GM12878 (cell line): ENCODE results near the gene PLCD1. TPM values are rescaled to one million over a fixed set of nuclear protein-coding genes. Genes with fewer than 3 reads are reported as not detected.

Source experiments
- ATAC-seq: fragments of 200-7000 bp; cut with Tn5 transposase; 3 replicates; pipeline ENCODE4 v1.9.1; 2020; ENCODE audit warnings: mild to moderate bottlenecking, moderate library complexity
- BruUV-seq: library from RNA; stranded (reverse); fragments of 400-500 nt; replicated peaks from 2 replicates; lab custom pipeline; 2021; lab: Mats Ljungman, UMichigan
- CTCF ChIA-PET: fragments of 300-600 bp; sonication (Branson Sonifier 250); formaldehyde crosslinking; extraction: SDS; loops from one replicate; lab custom pipeline; 2021; ENCODE audit warnings: inconsistent platforms; lab: Yijun Ruan, JAX
- POLR2A ChIA-PET: fragments of 350-600 bp; formaldehyde crosslinking; extraction: SDS; loops from one replicate; lab custom pipeline; 2021; ENCODE audit warnings: inconsistent platforms; lab: Charles Lee
- RAD21 ChIA-PET: fragments of 300-600 bp; sonication (Branson Sonifier 250); formaldehyde crosslinking; loops from one replicate; lab custom pipeline; 2023; ENCODE audit warnings: antibody characterized with exemption; ENCODE audit not compliant: unreplicated experiment; lab: Charles Lee
- SMC1A ChIA-PET: fragments of 300-600 bp; sonication (Branson Sonifier 250); formaldehyde crosslinking; loops from one replicate; lab custom pipeline; 2023; ENCODE audit not compliant: unreplicated experiment, uncharacterized antibody; lab: Charles Lee
- DNase-seq: peaks from one replicate; pipeline ENCODE4 v3.0.0-alpha.2; 2011; ENCODE audit warnings: low read depth, low spot score
- FAIRE-seq: peaks from 3 replicates; lab custom pipeline; 2011; peaks lifted over from hg19 to GRCh38; lab: Jason Lieb, UNC
- H2AFZ ChIP-seq: 2 replicates; pipeline ENCODE4 v1.6.0; 2011; ENCODE audit warnings: low read depth, low read length, control low read depth; ENCODE audit not compliant: control insufficient read depth
- H3K27ac ChIP-seq: 2 replicates; pipeline ENCODE4 v1.5.1; 2011; ENCODE audit warnings: control low read depth; ENCODE audit not compliant: control insufficient read depth, insufficient read depth
- H3K27me3 ChIP-seq, 2 experiments: replicated peaks in 1 of 2; 2 replicates each; pipeline versions ENCODE4 v1.6.0 to v1.6.1; 2011; ENCODE audit warnings: low read length in 1 of 2; ENCODE audit not compliant: control insufficient read depth in 2 of 2, insufficient read depth in 2 of 2
- H3K36me3 ChIP-seq, 2 experiments: 2 replicates each; pipeline ENCODE4 v1.5.1; 2011; ENCODE audit warnings: low read length in 1 of 2; ENCODE audit not compliant: control insufficient read depth in 2 of 2, insufficient read depth in 2 of 2
- H3K4me1 ChIP-seq: 2 replicates; pipeline ENCODE4 v1.6.1; 2011; ENCODE audit warnings: mild to moderate bottlenecking, low read length, moderate library complexity, mixed read lengths; ENCODE audit not compliant: control insufficient read depth, insufficient read depth
- H3K4me2 ChIP-seq: 2 replicates; pipeline ENCODE4 v1.6.0; 2011; ENCODE audit warnings: control low read depth; ENCODE audit not compliant: control insufficient read depth, insufficient read depth
- H3K4me3 ChIP-seq: fragments of 200-600 bp; sonication (generic); 2 replicates; pipeline ENCODE4 v1.5.1; 2016
- H3K79me2 ChIP-seq: 2 replicates; pipeline ENCODE4 v1.6.0; 2011; ENCODE audit warnings: low read length; ENCODE audit not compliant: control insufficient read depth, insufficient read depth
- H3K9ac ChIP-seq: 2 replicates; pipeline ENCODE4 v1.8.0; 2011; ENCODE audit warnings: low read length, control low read depth, mixed read lengths; ENCODE audit not compliant: control insufficient read depth, insufficient read depth
- H3K9me3 ChIP-seq: replicated peaks from 3 replicates; pipeline ENCODE4 v1.5.1; 2011; ENCODE audit warnings: mild to moderate bottlenecking, low read length; ENCODE audit not compliant: control insufficient read depth, insufficient read depth
- H4K20me1 ChIP-seq: 2 replicates; pipeline ENCODE4 v1.6.0; 2011; ENCODE audit not compliant: control insufficient read depth, insufficient read depth
- NFYA ChIP-seq: IDR thresholded peaks from 2 replicates; pipeline ENCODE4 v1.6.1; 2011; ENCODE audit warnings: low read depth, mild to moderate bottlenecking, low read length, improper control_type of control experiment, borderline replicate concordance
- WGBS: methylation state at CpG from one replicate; pipeline ENCODE4 v1.1.6; 2016; ENCODE audit warnings: low lambda C conversion rate; ENCODE audit not compliant: insufficient replicate concordance, insufficient coverage; ENCODE audit errors: missing lambda C conversion rate; 5-methylcytosine and 5-hydroxymethylcytosine counted together
- in situ Hi-C: fragments of 300-500 bp; cut with MboI; formaldehyde crosslinking; loops from 9 replicates; pipeline ENCODE4 v1.14.3; 2018; ENCODE audit warnings: mixed read lengths
- intact Hi-C: fragments of 100-400 bp; cut with micrococcal nuclease; formaldehyde crosslinking; loops from one replicate; pipeline ENCODE4 v1.14.2; 2022; ENCODE audit not compliant: unreplicated experiment
- polyA plus RNA-seq, 11 experiments: library from polyadenylated mRNA; depleted of rRNA in 4 of 11; unstranded in 6 of 11; stranded (reverse) in 5 of 11; fragments of >200 nt; fragmentation: Nextera tagmentation in 4 of 11; fragmentation: Illumina TruSeq in 1 of 11; extraction: Ambion mirVana in 4 of 11; extraction: Trizol in 1 of 11; gene quantifications; 1 replicate in 1 of 11; 2 replicates in 10 of 11; pipeline versions ENCODE4 v1.2.1 to v1.2.3, GENCODE V29; 2011 to 2016; ENCODE audit warnings: inconsistent platforms in 2 of 11, missing spikeins in 2 of 11, low read depth in 1 of 11
- total RNA-seq, 4 experiments: library from RNA; depleted of rRNA in 3 of 4; stranded (reverse); fragments of >200 nt in 3 of 4; fragmentation: Illumina TruSeq in 1 of 4; extraction: Trizol in 1 of 4; gene quantifications; 2 replicates each; pipeline versions ENCODE4 v1.2.1 to v1.2.3, GENCODE V29; 2013 to 2021
- TF ChIP-seq, protein P1 (sequence below): fragments of 450-650 bp; IDR thresholded peaks from 2 replicates; pipeline ENCODE4 v1.6.1; 2017; ENCODE audit warnings: mild to moderate bottlenecking, moderate library complexity

PLCD1 gene
- total and polyA plus RNA-seq, 10 of the 15 experiments (the other 5 are each of a cell fraction or from before 2014, with no cell fraction given), result 0.20 to 3.9 (median 1.2) TPM; not detected in 1

DNA sequence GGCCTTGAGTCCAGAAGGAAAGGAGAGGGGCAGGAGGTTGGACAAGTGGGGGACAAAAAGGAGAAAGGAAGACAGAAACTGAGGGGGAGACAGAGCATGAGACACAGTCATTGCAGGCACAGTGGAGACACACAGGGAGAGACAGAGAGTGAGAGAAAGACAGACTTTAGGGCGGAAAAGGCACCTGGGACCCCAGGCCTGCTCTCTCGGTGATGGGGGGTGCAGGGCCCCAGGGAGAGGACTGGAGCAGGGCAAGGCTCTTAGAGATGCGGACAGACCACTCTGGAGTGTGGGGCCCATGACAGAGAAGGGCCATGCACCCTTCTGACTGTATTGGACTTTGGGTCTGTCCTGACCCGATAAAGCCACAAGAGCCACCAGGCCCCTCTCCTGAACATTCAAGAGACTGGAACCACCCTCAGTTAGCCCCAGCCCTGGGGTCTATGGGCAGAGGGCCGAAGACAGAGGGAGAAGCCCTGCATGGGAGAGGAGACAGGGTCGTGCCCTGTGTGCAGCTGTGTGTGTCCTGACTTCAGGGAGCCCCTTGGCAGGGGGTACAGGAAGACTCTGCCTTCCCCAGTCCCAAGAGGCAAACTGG is 12.5 kb downstream of the PLCD1 start:
- DNase-seq (no peak), FAIRE-seq (no peak), ATAC-seq (no peak)
- Histone ChIP-seq H3K4me3 (no peak overlapping the region), H3K9me3 (no peaks in the 10 kb centered on the region; the same call in 2 of the 3 replicates), H3K27ac (no peak overlapping the region), H3K36me3 (no peaks in the 10 kb centered on the region), H3K4me1 (no peaks in the 10 kb centered on the region), H3K79me2 (no peaks in the 10 kb centered on the region), H3K4me2 (no peak overlapping the region), H3K27me3 (no peaks in the 10 kb centered on the region), H3K9ac (no peak overlapping the region), H4K20me1 (no peaks in the 10 kb centered on the region)
- 35% methylated on average over 6 of the region's 6 CpGs for WGBS
- ChIA-PET POLR2A (no interaction called here), RAD21 (no interaction called here), CTCF (interaction anchor here (0.7 kb wide), 1 partner anchor 20 kb away, joined by 3 read pairs; no protein-coding TSS in a partner anchor), SMC1A (no interaction called here)
- intact Hi-C loops (no loop called here), in situ Hi-C loops (no loop called here)
- TF ChIP-seq, protein P1, sequence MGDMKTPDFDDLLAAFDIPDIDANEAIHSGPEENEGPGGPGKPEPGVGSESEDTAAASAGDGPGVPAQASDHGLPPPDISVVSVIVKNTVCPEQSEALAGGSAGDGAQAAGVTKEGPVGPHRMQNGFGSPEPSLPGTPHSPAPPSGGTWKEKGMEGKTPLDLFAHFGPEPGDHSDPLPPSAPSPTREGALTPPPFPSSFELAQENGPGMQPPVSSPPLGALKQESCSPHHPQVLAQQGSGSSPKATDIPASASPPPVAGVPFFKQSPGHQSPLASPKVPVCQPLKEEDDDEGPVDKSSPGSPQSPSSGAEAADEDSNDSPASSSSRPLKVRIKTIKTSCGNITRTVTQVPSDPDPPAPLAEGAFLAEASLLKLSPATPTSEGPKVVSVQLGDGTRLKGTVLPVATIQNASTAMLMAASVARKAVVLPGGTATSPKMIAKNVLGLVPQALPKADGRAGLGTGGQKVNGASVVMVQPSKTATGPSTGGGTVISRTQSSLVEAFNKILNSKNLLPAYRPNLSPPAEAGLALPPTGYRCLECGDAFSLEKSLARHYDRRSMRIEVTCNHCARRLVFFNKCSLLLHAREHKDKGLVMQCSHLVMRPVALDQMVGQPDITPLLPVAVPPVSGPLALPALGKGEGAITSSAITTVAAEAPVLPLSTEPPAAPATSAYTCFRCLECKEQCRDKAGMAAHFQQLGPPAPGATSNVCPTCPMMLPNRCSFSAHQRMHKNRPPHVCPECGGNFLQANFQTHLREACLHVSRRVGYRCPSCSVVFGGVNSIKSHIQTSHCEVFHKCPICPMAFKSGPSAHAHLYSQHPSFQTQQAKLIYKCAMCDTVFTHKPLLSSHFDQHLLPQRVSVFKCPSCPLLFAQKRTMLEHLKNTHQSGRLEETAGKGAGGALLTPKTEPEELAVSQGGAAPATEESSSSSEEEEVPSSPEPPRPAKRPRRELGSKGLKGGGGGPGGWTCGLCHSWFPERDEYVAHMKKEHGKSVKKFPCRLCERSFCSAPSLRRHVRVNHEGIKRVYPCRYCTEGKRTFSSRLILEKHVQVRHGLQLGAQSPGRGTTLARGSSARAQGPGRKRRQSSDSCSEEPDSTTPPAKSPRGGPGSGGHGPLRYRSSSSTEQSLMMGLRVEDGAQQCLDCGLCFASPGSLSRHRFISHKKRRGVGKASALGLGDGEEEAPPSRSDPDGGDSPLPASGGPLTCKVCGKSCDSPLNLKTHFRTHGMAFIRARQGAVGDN, result no peak
- no peak for TF ChIP-seq NFYA
- TF ChIP-seq, all 136 proteins: peak for 0
- no TSS peak for BruUV-seq
- no peak overlapping the region for H2AFZ ChIP-seq
